Right atrium auricular region (tissue), 2 donors: ENCODE measurements around the gene ZNF608. TPM values are rescaled to one million over a fixed set of nuclear protein-coding genes. Genes with fewer than 3 reads are reported as not detected.

Experiments used
- DNase-seq: peaks from one replicate; pipeline ENCODE4 v3.0.0-alpha.2; 2019; ENCODE audit warnings: low spot score
- H3K27ac ChIP-seq, 2 donors: fragments of 200-600 bp; sonication (generic); 1 replicate in 1 of 2; 2 replicates in 1 of 2; pipeline ENCODE4 v1.5.1; 2016 to 2019
- H3K27me3 ChIP-seq, 2 donors: fragments of 200-600 bp; sonication (generic); one replicate each; pipeline versions ENCODE4 v1.5.1 to v1.6.0; 2017 to 2019
- H3K36me3 ChIP-seq: fragments of 200-600 bp; sonication (generic); one replicate; pipeline ENCODE4 v1.5.1; 2016
- H3K4me1 ChIP-seq, 2 donors: fragments of 200-600 bp; sonication (generic); one replicate each; pipeline versions ENCODE4 v1.5.1 to v1.6.0; 2017 to 2019
- H3K4me3 ChIP-seq, 2 donors: fragments of 200-600 bp; sonication (generic); 1 replicate in 1 of 2; 2 replicates in 1 of 2; pipeline ENCODE4 v1.5.1; 2017 to 2019; ENCODE audit warnings: mild to moderate bottlenecking in 1 of 2, moderate library complexity in 1 of 2
- H3K9me3 ChIP-seq, 2 donors: fragments of 200-600 bp; sonication (generic); one replicate each; pipeline ENCODE4 v1.5.1; 2019
- CTCF ChIP-seq, 2 donors: fragments of 200-600 bp; sonication (generic); IDR thresholded peaks; one replicate each; pipeline ENCODE4 v1.5.1; 2019; ENCODE audit warnings: antibody characterized with exemption in 2 of 2
- total RNA-seq, 2 donors: library from RNA; depleted of rRNA; stranded (reverse); fragments of >200 nt; gene quantifications; one replicate each; pipeline ENCODE4 v1.1.0, GENCODE V29; 2016

Gene ZNF608
- total RNA-seq, 2 donors from 2014 or later: 29.4 to 38.7 TPM

DNA sequence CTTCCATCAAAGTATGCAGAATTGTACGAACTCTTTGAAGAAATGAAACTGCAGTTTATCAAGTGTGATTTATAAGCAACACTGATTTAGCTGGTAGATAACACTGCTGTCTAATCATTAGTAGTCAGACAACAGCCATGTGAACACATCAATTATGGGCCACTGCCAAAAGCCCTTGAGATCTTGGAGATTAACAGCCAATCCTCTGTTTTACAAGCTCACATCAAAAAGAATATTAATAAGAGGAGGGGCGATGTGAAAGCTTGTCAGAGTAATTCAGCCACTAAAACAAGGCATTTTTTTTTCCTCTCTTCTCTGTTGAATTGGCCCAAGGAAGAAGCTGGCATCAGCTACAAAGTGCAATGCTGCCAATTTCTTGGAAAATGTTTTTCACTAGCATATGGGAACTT, 28.1 kb downstream of the ZNF608 start:
- Histone ChIP-seq H3K27me3 (no peaks in the 10 kb centered on the region), H3K36me3 (no peaks in the 10 kb centered on the region), H3K4me1 (peaks cover 0 to 56% of the 10 kb centered on the region in 2 donors), H3K4me3 (no peak overlapping the region), H3K27ac (peak overlapping the region in 1 of 2 donors; percentile 67), H3K9me3 (no peaks in the 10 kb centered on the region)
- DNase-seq: no peak
- no peak for TF ChIP-seq CTCF (IDR thresholded peaks at IDR 0.05)

- peaks cover 0 to 66% of the 10 kb centered on the region in 2 donors for H3K4me1 ChIP-seq
- H3K4me3 ChIP-seq: no peak overlapping the region
- no peak for DNase-seq
- H3K27ac ChIP-seq: no peak overlapping the region
- no peak for TF ChIP-seq CTCF (IDR thresholded peaks at IDR 0.05)
- no peaks in the 10 kb centered on the region for H3K9me3 ChIP-seq
- H3K36me3 ChIP-seq: no peaks in the 10 kb centered on the region
- H3K27me3 ChIP-seq: no peaks in the 10 kb centered on the region
These were observed 30.3 kb downstream of the ZNF608 start for GRCh38 chr5:124716169-124716568.

DNA sequence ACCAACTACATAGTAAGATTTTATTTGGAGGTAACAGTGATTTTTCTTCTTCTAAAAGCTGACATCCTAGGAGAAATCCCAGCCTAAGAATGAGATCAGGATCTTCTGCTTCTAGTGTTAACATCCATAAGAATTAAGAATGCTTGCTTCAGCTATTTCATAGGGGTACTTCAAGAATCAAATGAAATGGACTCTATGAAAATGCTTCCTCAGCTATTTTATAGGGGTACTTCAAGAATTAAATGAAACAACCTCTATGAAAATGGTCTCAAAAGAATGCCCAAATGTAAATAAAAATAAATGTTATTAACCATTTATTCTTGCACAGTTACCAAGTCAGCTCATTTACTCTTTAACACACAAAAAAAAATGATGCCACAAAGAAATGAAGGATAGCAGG, 31.5 kb downstream of the ZNF608 start:
- H3K27ac ChIP-seq: no peak overlapping the region
- H3K4me1 ChIP-seq: peaks cover 0 to 54% of the 10 kb centered on the region in 2 donors
- H3K4me3 ChIP-seq: no peak overlapping the region
- no peaks in the 10 kb centered on the region for H3K27me3 ChIP-seq
- no peaks in the 10 kb centered on the region for H3K36me3 ChIP-seq
- no peak for TF ChIP-seq CTCF (IDR thresholded peaks at IDR 0.05)
- H3K9me3 ChIP-seq: no peaks in the 10 kb centered on the region
- no peak for DNase-seq

- DNase-seq: no peak
- no peaks in the 10 kb centered on the region for H3K27me3 ChIP-seq
- no peaks in the 10 kb centered on the region for H3K9me3 ChIP-seq
- H3K4me1 ChIP-seq: peaks cover 0 to 56% of the 10 kb centered on the region in 2 donors
- no peak overlapping the region for H3K4me3 ChIP-seq
- H3K27ac ChIP-seq: no peak overlapping the region
- no peaks in the 10 kb centered on the region for H3K36me3 ChIP-seq
- TF ChIP-seq CTCF (IDR thresholded peaks at IDR 0.05): no peak
These were observed 32.8 kb downstream of the ZNF608 start for GRCh38 chr5:124713595-124713994.

DNA sequence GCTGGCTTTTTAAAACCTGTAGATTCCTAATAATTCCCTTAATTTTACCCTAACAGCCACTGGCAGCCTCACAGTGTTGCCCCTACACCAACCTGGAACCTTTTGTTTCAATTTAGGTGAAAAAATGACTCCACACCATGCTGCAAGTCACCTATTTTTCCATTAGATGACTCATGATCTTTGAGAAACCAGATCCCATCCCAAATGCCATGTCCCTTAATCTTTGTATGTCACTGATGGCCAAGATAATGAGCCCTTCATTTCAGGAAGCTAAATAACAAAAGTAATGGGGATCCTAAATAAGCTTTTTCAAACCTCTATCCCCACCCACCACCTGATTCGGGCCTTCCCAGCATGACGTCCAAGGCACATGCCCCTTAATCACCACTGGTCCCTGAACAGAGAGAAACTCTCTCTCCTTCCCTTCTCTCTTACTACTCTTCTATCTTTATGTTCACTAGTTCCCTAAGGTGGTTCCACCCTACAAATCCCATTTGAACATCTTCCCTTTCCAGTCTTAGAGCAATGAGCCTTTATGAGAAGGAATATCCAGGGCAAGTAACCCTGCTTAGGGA, 33.6 kb downstream of the ZNF608 start:
- no peak for DNase-seq
- no peak overlapping the region for H3K4me3 ChIP-seq
- H3K9me3 ChIP-seq: no peaks in the 10 kb centered on the region
- H3K27me3 ChIP-seq: no peaks in the 10 kb centered on the region
- no peaks in the 10 kb centered on the region for H3K36me3 ChIP-seq
- TF ChIP-seq CTCF (IDR thresholded peaks at IDR 0.05): no peak
- H3K27ac ChIP-seq: peak overlapping the region in 1 of 2 donors; percentile 34
- peaks cover 0 to 56% of the 10 kb centered on the region in 2 donors for H3K4me1 ChIP-seq

- no peak overlapping the region for H3K4me3 ChIP-seq
- peaks cover 0 to 81% of the 10 kb centered on the region in 2 donors for H3K4me1 ChIP-seq
- H3K9me3 ChIP-seq: no peaks in the 10 kb centered on the region
- TF ChIP-seq CTCF (IDR thresholded peaks at IDR 0.05): no peak
- H3K27ac ChIP-seq: peak overlapping the region in 1 of 2 donors; percentile 80
- no peaks in the 10 kb centered on the region for H3K36me3 ChIP-seq
- no peak for DNase-seq
- H3K27me3 ChIP-seq: no peaks in the 10 kb centered on the region
These were observed 38.4 kb downstream of the ZNF608 start for GRCh38 chr5:124708086-124708485.
